ENCODE data around the gene GBE1. TPM values are rescaled to one million over a fixed set of nuclear protein-coding genes. Genes with fewer than 3 reads are reported as not detected.

Gene GBE1
- total RNA-seq, 1 donor from 2014 or later: 56.0 TPM

DNA sequence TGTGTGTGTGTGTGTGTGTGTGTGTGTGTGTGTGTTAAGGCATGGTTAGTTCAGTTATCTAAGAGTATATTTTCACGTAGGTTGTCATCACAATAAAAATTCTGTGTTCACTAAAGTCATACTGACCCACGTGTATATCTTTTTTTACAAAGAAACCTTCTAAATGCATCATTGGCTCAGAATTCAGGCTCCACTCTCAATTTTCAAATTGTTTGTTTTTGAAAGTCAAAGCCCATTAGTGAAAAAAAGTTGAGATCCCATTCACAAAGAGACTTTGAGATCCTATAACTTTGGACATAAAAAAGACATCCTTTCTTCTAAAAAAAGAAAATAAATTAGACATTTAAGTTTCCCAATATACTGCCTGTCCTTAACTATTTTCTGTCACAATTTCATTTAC lies 59.3 kb downstream of the GBE1 start:
- no peak for DNase-seq (ENCODE audit: low read depth in 2 of 2)

- DNase-seq (ENCODE audit: low read depth in 2 of 2): no peak
Measured at GRCh38 chr3:81699536-81700320, 61.7 kb downstream of the GBE1 start.

DNA sequence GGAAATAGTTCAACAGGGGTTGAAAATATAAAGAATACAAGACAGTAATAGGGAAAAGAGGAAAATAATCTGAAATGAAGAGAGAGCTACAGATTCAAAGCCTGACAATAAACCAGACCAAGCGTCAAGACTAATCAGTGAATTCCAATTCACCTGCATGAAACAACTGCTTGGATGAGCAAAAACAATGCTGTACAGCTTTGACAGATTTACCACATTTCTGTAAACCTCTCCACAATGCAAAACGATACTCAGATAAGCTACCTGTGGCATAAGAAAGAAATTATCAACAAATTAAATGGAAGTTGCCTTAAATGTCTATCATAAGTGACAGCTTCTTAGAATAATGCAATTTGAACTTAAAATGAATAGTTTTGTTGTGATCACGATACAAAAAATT lies 65.4 kb downstream of the GBE1 start:
- DNase-seq (ENCODE audit: low read depth in 2 of 2): no peak

GRCh38 chr3:81695302-81695701 lies 66.1 kb downstream of the GBE1 start:
- no peak for DNase-seq (ENCODE audit: low read depth in 2 of 2)

DNA sequence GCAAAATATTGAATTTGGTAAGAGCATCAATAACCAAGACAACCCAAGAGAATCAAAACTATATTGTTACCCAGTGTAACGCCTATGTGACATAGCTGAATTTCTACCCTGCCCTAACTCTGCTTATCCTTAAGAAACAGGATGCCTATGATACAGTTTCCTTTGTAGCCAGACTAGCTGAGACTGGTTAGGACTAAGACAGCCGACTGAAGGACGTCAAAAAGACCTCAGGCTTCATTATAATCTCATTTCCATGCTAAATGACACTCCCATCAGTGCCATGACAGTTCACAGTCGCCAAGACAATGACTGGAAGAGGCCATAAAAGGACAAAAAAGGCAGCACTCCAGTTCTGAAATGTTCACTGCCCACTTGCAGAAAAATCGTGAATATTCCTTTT lies 66.8 kb downstream of the GBE1 start:
- DNase-seq (ENCODE audit: low read depth in 2 of 2): no peak

GRCh38 chr3:81692766-81693165 lies 68.7 kb downstream of the GBE1 start:
- no peak for DNase-seq (ENCODE audit: low read depth in 2 of 2)

GRCh38 chr3:81689617-81690016 lies 71.8 kb downstream of the GBE1 start:
- no peak for DNase-seq (ENCODE audit: low read depth in 2 of 2)

- peak in 1 of 2 donors; percentile 6 for DNase-seq (ENCODE audit: low read depth in 2 of 2)
Measured at GRCh38 chr3:81684751-81685395, 76.6 kb downstream of the GBE1 start.

GRCh38 chr3:81676706-81677456 lies 84.6 kb downstream of the GBE1 start:
- no peak for DNase-seq (ENCODE audit: low read depth in 2 of 2)

GRCh38 chr3:81674690-81675089 lies 86.8 kb downstream of the GBE1 start:
- no peak for DNase-seq (ENCODE audit: low read depth in 2 of 2)

DNA sequence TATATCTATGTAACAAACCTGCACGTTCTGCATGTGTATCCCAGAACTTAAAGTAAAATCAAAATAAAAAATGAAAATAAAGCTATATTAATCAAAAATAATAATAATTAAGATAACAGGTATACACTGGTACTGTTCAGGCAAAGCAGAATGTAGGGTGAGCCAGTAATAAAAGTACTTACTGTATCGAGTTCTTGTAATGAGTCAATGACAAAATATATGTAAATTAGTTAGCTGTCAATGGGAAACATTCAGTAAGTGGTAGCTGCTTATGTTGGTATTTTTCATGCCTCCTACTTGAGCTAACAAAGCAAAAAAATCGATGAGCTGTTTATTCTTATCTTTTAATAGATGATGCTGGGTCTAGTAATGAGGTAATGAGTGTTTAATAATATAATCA lies 93.2 kb downstream of the GBE1 start:
- DNase-seq (ENCODE audit: low read depth in 2 of 2): no peak

DNA sequence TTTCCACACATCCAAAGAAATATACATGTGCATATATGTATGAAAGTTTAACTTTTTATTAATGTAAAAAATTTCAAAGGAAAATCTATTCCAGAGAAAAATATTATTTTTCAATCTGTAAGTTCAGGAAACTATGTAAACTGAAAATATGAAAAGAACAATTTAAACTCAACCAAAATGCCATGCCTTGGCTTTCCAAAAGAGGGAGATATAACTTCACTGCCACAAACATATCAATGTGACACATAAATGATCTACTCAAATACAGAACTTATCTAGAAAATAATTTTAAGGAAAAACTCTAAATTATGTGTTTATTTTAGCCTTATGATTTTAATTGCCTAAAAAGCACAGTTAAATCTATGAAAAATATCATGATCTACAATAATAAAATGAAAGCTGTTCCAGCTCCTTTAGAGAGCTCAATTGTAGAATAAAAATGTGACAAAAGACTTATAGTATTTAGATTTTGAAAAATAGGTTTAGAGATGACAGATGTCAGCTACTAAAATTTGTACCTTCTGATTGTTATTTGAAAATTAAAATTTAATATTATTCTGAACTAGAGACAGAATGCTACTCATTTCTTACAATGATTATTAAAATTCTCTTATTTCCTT lies 94.8 kb downstream of the GBE1 start:
- peak; percentile 52 to 70 for DNase-seq (ENCODE audit: low read depth in 2 of 2)

- DNase-seq (ENCODE audit: low read depth in 2 of 2): no peak
Measured at GRCh38 chr3:81663114-81663513, 98.3 kb downstream of the GBE1 start.

DNA sequence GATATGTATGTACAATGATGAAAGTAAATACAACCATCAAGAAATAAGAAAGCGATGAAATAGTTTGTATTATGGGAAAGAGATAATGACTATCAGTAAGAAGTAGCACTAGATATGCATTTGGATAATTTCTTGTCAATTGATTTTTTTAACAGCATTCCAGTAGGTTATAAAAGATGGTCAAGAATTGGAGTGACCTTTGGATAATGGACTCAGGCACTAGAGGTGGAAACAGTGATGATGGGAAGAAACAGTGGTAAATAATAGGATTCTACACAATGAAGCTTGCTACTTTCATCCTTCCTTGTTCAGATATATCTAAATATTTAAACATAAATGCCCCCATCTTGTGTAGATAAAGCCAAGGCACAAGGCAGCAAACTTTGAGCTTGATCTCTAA lies 101.4 kb downstream of the GBE1 start:
- no peak for DNase-seq (ENCODE audit: low read depth in 2 of 2)

GRCh38 chr3:81658322-81658997 lies 103.0 kb downstream of the GBE1 start:
- DNase-seq (ENCODE audit: low read depth in 2 of 2): no peak

- DNase-seq (ENCODE audit: low read depth in 2 of 2): no peak
Measured at GRCh38 chr3:81651139-81651538, 110.3 kb downstream of the GBE1 start.

- no peak for DNase-seq (ENCODE audit: low read depth in 2 of 2)
Measured at GRCh38 chr3:81650187-81650586, 111.3 kb downstream of the GBE1 start.

GRCh38 chr3:81645248-81645647 lies 116.2 kb downstream of the GBE1 start:
- DNase-seq (ENCODE audit: low read depth in 2 of 2): no peak

DNA sequence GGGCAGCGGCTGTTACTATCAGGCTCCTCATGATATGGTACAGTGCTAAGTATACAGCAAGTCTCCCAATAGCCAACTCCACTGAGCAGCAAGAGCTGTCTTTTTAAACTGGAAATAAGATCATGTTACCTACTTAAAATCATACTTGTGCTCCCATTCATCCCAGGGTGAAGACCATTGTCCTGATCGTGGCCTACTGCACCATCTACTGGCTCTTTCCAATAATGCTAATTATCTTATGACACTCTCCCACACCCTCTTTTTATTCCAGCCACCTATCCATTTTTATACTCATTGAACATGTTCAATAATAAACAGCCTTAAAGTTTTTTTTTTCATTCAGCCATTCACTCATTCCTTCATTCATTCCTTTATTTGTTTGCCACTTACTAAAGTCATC lies 117.7 kb downstream of the GBE1 start:
- peak; percentile 31 to 55 for DNase-seq (ENCODE audit: low read depth in 2 of 2)

DNA sequence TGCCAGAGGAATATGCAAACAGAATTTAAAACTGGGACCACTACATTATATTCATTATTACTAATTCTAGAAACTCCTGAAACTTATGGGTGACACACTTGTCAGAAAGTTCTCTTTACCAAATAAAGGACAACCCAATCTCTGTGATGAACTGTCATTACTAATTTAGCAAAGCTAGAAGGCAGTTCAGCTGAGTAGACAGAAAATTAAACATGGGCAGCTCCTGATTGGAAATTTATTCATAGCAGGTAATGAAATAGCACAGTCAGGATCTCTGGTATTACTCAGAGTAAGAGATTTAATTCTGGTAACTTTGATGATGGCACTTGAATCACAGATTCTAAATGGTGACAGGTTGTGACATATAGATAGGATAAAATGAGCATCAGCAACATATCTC lies 123.0 kb downstream of the GBE1 start:
- DNase-seq (ENCODE audit: low read depth in 2 of 2): no peak

DNA sequence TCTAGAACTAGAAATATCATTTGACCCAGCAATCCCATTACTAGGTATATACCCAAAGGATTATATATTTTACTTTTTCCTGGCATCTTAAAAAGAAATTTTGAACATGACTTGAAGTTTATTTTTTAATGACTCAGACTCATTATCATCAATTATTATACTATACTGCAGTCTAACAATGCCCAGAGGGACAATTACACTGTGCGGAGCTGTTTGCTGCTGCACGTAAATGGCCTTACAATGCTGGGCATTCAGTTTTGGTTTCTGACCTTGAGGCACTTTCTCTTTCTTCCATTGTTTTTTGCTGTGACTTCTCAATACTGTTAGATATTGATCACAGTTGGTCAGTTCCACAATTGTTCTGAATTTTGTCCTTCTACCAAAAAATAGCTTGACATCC lies 128.8 kb downstream of the GBE1 start:
- DNase-seq (ENCODE audit: low read depth in 2 of 2): no peak

DNA sequence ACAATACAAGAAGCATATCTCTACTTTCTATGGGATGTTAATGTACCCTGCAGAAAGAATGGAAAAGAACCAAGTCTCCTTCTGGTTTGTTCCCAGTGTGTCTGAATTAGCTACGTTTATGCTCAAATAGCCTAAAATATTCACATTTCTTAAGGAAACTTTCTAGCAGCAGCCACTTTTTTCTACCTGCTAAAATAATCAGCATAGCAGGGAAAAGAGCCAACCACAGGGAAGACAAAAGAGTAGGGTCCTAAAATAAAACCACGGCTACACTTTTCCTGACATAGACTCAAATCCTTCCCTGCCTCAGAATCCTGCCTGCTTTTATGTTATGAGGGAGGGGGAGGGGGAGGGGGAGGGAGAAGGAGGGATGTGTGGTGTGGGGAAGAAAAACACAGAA lies 136.7 kb downstream of the GBE1 start:
- no peak for DNase-seq (ENCODE audit: low read depth in 2 of 2)

Data from lung microvascular endothelial cell (primary cell).